ENCODE data around the gene FUZ.
A peak's percentile ranks its signal among the peaks of the same experiment; 100 is the strongest.

Gene FUZ, protein sequence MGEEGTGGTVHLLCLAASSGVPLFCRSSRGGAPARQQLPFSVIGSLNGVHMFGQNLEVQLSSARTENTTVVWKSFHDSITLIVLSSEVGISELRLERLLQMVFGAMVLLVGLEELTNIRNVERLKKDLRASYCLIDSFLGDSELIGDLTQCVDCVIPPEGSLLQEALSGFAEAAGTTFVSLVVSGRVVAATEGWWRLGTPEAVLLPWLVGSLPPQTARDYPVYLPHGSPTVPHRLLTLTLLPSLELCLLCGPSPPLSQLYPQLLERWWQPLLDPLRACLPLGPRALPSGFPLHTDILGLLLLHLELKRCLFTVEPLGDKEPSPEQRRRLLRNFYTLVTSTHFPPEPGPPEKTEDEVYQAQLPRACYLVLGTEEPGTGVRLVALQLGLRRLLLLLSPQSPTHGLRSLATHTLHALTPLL

GRCh38 chr19:49812997-49813861 is at the start of gene FUZ:
Gene FUZ (minus strand): TSS chr19:49813292. CDS start chr19:49813106, 186 bp downstream.
- DNase-seq = peak; percentile 88

DNA sequence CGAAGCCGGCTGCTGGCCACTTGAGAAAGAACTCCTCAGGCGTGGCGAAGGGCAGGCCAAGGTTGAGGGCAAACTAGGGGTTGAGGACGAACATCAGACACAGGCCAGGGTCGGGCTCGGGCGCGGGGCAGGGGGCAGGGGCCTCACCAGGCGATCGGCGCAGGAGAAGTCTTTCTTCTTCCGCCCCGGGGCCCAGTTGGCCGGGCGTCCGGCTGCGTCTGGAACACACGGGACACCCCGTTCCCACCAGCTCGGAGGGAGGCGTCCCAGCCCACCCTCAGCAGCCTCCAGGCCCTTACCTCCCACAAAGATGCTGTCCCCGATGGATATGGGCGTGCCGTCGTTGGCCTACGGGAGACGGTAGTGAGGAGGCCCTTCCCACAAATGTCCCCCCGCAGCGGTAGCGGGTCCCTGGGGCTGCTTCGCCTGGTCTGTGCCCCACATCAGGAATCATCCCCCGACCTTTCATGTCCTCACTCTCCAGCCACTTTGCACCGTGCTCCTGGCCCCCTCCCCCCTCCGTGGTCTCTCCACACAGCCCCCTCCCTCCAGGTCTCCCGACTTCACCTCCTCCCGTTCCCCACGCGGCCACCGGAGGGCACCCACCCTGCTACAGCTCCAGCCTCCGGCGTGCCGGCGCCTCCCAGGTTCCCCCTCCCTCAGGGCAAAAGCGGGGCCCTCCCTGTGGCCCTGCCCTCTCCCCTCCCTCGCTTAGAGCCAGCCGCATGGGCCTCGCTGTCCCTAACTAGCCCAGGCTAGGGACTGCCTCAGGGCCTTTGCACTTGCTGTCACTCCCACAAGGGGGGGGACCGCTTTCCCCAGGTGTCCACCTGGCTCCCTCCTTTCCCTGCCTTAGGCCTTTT is 49.5 kb upstream of the FUZ start:
- DNase-seq = no peak

- DNase-seq = no peak
Observed at GRCh38 chr19:49861541-49862378, 48.7 kb upstream of the FUZ start.

DNA sequence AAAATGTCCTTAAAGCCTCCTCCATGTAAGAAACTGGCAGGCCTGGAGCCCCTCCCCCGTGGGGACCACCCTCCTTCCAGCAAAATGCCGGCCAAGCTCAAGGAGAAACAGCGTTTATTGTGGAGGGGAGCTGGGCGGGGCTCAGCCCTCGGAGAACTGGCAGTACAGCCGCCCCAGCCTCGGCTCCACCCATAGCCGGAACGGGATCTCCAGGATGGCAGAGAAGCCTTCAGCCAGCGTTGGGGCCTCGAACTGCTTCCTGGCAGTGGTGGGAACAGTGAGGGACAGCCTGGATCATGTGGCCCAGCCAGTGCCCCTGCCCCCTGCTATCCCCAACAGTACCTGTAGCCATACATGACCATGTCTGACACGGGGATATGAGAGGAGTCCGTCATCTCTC is 48.0 kb upstream of the FUZ start:
- DNase-seq = no peak

GRCh38 chr19:49860336-49861102 is 47.4 kb upstream of the FUZ start:
- DNase-seq = no peak

DNA sequence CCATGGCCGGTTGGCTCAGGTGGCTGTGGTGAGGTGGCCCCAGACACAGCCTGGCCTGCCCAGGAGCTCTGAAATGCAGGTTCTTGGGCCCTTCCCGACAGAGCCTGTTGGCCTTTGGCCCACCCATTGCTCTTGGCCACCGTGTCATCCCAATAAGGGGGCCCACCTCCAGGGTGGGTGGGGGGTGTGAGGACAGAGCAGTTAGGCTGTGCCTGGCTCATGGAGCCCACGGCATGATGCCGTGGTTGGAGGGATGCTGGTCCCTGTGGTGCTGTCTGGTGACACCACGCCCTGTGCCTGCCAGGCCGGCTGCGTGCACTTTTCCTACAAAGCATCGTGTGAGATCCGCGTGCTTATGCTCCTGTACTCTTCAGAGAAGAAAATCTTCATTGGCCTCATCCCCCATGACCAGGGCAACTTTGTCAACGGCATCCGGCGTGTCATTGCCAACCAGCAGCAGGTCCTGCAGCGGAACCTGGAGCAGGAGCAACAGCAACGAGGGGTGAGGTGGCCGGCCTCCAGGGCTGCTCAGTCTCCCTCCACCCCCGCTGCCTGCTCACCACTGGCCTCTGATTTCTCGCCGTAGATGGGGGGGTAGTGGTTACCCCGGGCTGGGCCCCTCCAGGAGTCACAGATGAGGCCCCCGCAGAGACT is 46.7 kb upstream of the FUZ start:
- DNase-seq = no peak

- DNase-seq = no peak
Observed at GRCh38 chr19:49858088-49858985, 45.2 kb upstream of the FUZ start.

DNA sequence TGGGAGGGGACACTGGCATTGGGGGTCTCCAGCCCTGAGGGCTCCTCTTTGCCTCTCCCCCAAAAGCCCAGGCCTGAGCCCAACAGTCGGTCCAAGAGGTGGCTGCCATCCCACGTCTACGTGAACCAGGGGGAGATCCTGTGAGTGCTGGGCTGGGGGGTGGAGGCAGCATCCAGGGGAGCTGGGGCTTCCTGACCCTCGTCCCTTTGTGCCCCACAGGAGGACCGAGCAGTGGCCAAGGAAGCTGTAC is 44.7 kb upstream of the FUZ start:
- no peak for DNase-seq

GRCh38 chr19:49857061-49857837 is 44.2 kb upstream of the FUZ start:
- DNase-seq = no peak

DNA sequence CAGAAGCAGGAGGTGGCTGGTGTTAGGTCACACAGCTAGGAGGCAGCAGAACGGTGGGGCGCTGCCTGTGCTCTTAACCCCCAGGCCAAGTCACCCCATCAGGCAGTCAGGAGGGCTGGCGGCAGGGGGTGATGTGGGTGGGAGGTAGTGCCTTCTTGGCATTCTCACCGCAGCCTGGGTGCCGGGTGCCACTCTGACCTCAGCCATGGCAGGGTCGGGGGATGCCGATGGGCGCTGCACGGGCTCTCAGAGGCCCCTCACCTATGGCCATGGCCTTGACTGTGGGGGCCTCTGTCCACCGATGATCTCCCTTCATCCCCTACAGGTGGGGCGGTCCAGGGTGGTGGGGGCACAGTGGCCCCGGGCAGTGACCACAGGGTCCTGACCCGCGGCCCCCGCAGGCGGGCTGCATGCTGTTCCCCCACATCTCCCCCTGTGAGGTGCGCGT is 43.5 kb upstream of the FUZ start:
- no peak for DNase-seq

GRCh38 chr19:49855676-49856573 is 42.8 kb upstream of the FUZ start:
- DNase-seq = no peak

DNA sequence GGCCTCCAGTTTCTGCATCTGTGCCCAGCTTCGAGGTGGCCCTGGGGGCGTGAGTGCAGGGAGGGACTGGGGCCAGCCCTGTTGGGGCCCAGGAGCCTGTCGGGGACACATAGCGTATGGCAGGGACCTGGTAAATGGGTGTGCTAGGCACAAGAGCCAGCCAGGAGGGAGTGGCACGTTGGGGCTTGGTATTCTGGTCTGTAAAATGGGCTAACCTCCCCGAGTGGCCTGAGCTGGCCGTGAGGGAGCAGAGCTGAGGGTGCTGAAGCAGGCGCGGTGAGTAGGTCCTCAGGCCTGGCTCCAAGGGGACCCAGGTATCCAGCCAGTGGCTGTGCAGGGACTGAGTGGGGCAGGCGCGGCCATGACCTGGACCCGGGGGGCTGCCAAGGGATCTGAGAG is 42.2 kb upstream of the FUZ start:
- no peak for DNase-seq

DNA sequence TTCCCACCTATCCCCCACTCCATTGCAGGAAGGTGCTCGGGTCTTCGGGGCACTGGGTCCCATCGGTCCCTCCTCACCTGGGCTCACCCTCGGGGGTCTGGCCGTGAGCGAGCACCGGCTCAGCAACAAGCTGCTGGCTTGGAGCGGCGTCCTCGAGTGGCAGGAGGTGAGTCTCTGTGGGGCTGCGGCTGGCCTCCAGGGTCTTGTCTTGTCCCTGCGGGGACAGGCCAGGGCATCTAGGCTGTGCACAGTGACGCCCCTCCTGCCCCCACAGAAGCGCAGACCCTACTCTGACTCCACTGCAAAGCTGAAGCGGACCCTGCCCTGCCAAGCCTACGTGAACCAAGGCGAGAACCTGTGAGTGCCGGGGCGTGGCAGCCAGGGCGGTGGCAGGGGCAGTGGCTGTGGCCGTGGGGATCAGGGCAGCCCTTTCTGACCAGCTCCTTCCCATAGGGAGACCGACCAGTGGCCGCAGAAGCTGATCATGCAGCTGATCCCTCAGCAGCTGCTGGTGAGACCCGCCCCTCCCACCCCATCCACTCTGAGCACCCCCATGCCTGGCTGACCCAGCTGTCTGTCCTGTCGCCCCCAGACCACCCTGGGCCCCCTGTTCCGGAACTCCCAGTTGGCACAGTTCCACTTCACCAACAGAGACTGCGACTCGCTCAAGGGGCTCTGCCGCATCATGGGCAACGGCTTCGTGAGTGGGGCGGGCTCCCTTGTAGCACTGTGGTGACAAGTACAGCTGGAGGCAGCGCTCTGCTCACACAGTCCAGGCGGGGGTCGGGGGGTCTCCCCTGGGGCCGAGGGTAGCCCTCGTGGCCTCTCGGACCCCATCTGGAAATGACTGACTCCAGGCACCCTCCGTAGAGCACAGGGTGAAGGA is 41.5 kb upstream of the FUZ start:
- no peak for DNase-seq

- no peak for DNase-seq
Observed at GRCh38 chr19:49853852-49854377, 40.8 kb upstream of the FUZ start.

DNA sequence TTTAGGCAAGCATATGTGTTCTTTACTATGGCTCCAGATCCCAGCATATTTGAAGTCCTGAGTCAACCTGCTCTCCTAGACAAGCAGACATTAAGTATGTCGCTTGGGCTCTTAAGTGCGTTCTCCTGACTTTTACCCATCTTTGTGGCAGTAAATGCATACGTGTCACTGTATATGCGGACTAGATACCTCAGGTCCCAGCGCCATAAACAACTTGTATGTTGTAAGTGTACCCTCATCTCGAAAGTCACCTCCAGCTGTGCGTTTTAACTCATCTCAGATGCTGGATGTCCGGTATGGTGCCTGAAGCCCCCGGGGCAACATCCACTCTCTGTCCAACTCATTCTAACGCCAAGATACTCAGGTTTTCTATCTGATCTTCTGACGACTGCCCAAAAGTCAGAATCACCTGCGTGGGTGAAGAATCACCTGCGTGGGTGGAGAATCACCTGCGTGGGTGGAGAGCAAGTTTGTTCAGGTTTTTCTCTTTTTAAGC is 39.6 kb upstream of the FUZ start:
- DNase-seq = no peak

Data from activated T-cell treated with anti-CD3 and anti-CD28 coated beads, Interleukin-2, amount 50 U/mL, for 1 hour (primary cell).